Endothelial cell (in vitro differentiated cells): ENCODE data around the gene SLC35B2. TPM values are rescaled to one million over a fixed set of nuclear protein-coding genes. Genes with fewer than 3 reads are reported as not detected.

Experiments
- DNase-seq: peaks from one replicate; pipeline ENCODE4 v3.0.0; 2021; ENCODE audit warnings: low spot score
- H3K27ac Mint-ChIP-seq: one replicate; pipeline ENCODE4 v1.8.0; 2021; ENCODE audit warnings: mixed read lengths, inconsistent platforms; ENCODE audit not compliant: unreplicated experiment
- H3K27me3 Mint-ChIP-seq: one replicate; pipeline ENCODE4 v1.8.0; 2021; ENCODE audit warnings: mild to moderate bottlenecking, moderate library complexity, mixed read lengths, inconsistent platforms; ENCODE audit not compliant: unreplicated experiment
- H3K36me3 Mint-ChIP-seq: one replicate; pipeline ENCODE4 v1.8.0; 2021; ENCODE audit warnings: mild to moderate bottlenecking, low read depth, mixed read lengths, inconsistent platforms; ENCODE audit not compliant: unreplicated experiment
- H3K4me1 Mint-ChIP-seq: one replicate; pipeline ENCODE4 v1.8.0; 2021; ENCODE audit warnings: mild to moderate bottlenecking, mixed read lengths, inconsistent platforms; ENCODE audit not compliant: unreplicated experiment
- H3K4me3 Mint-ChIP-seq: one replicate; pipeline ENCODE4 v1.8.0; 2021; ENCODE audit warnings: mild to moderate bottlenecking, mixed read lengths, inconsistent platforms; ENCODE audit not compliant: unreplicated experiment
- H3K9me3 Mint-ChIP-seq: one replicate; pipeline ENCODE4 v1.8.0; 2021; ENCODE audit warnings: mixed read lengths, inconsistent platforms; ENCODE audit not compliant: unreplicated experiment
- CTCF ChIP-seq: fragments of 200-600 bp; sonication (generic); IDR thresholded peaks from one replicate; pipeline ENCODE4 v1.5.0; 2021; ENCODE audit warnings: antibody characterized with exemption; ENCODE audit not compliant: unreplicated experiment
- total RNA-seq: library from RNA; stranded (reverse); fragmentation: NEBNext Ultra II Directional; extraction: Animal tissue kit (Norgen Biotek cat#: 25700); gene quantifications from one replicate; pipeline ENCODE4 v1.2.1, GENCODE V29; 2021; ENCODE audit not compliant: unreplicated experiment

The SLC35B2 gene
- total RNA-seq, 1 donor from 2014 or later: 31.8 TPM

- H3K9me3 Mint-ChIP-seq: no peaks in the 10 kb centered on the region
- H3K4me3 Mint-ChIP-seq: peak overlapping the region; percentile 79
- no peak for DNase-seq
- no peak for TF ChIP-seq CTCF
- peaks cover 11% of the 10 kb centered on the region for H3K4me1 Mint-ChIP-seq
- H3K36me3 Mint-ChIP-seq: peaks cover 5% of the 10 kb centered on the region
- no peak overlapping the region for H3K27ac Mint-ChIP-seq
- peaks cover 18% of the 10 kb centered on the region for H3K27me3 Mint-ChIP-seq
Measured at GRCh38 chr6:44271406-44271723, 14.0 kb upstream of the SLC35B2 start.

GRCh38 chr6:44270526-44271405 is 13.4 kb upstream of the SLC35B2 start:
- peaks cover 5% of the 10 kb centered on the region for H3K36me3 Mint-ChIP-seq
- no peak overlapping the region for H3K27ac Mint-ChIP-seq
- H3K4me3 Mint-ChIP-seq: peak overlapping the region; percentile 79
- no peaks in the 10 kb centered on the region for H3K9me3 Mint-ChIP-seq
- peak; percentile 59 for DNase-seq
- peaks cover 18% of the 10 kb centered on the region for H3K27me3 Mint-ChIP-seq
- peaks cover 11% of the 10 kb centered on the region for H3K4me1 Mint-ChIP-seq
- TF ChIP-seq CTCF: no peak

- Mint-ChIP-seq H3K4me1 (peaks cover 11% of the 10 kb centered on the region), H3K27me3 (peaks cover 18% of the 10 kb centered on the region), H3K4me3 (peak within 1 kb of the TSS; percentile 83), H3K27ac (no peak within 1 kb of the TSS), H3K9me3 (no peaks in the 10 kb centered on the region), H3K36me3 (peaks cover 5% of the 10 kb centered on the region)
- no peak for TF ChIP-seq CTCF
- DNase-seq: no peak
Measured at GRCh38 chr6:44269921-44270525, 12.7 kb upstream of the SLC35B2 start, which contains the start of gene TMEM151B. Gene TMEM151B (plus strand): TSS chr6:44270450. CDS start chr6:44270743, 293 bp downstream.

GRCh38 chr6:44269178-44269920 is 12.0 kb upstream of the SLC35B2 start:
- Mint-ChIP-seq H3K27me3 (peaks cover 16% of the 10 kb centered on the region), H3K4me3 (peak overlapping the region; percentile 83), H3K27ac (no peak overlapping the region), H3K36me3 (peaks cover 5% of the 10 kb centered on the region), H3K4me1 (peaks cover 15% of the 10 kb centered on the region), H3K9me3 (no peaks in the 10 kb centered on the region)
- TF ChIP-seq CTCF: no peak
- DNase-seq: no peak
